ENCODE data around the gene IRX4.

- TF ChIP-seq CTCF (IDR thresholded peaks at IDR 0.05) (no peak), POLR2A (IDR thresholded peaks at IDR 0.05) (no peak)
Measured at GRCh38 chr5:1847056-1847455, 35.7 kb downstream of the IRX4 start.
